ENCODE data around the gene THRSP. TPM values are rescaled to one million over a fixed set of nuclear protein-coding genes. Genes with fewer than 3 reads are reported as not detected.

Gene THRSP
- total and polyA plus RNA-seq, 2 donors (not counting 1 experiment from before 2014, with no cell fraction given), result not detected

GRCh38 chr11:78039919-78040671 is 23.6 kb upstream of the THRSP start:
- peaks cover 10% of the 10 kb centered on the region for H3K4me1 Mint-ChIP-seq
- DNase-seq, result no peak
- no peak overlapping the region for H3K27ac Mint-ChIP-seq

More at GRCh38 chr11:78039919-78040671, 23.6 kb upstream of the THRSP start:
- H4K20me1 ChIP-seq (ENCODE audit: control insufficient read depth, insufficient read depth, low read length, poor library complexity, severe bottlenecking), result no peaks in the 10 kb centered on the region
- no peaks in the 10 kb centered on the region for H3K36me3 ChIP-seq (replicated peaks in 1 of 2; ENCODE audit: control extremely low read depth in 1 of 2, control insufficient read depth in 1 of 2, extremely low read depth in 1 of 2, insufficient read depth in 2 of 2, low read length in 1 of 2)
- H3K27ac ChIP-seq (ENCODE audit: low read length in 2 of 2), result no peak overlapping the region
- H2AFZ ChIP-seq (ENCODE audit: insufficient read depth, low read depth, low read length, poor library complexity, severe bottlenecking), result peak overlapping the region; percentile 69
- Mint-ChIP-seq H3K9me3 (ENCODE audit: insufficient read depth) (no peaks in the 10 kb centered on the region), H3K27me3 (peaks cover 10% of the 10 kb centered on the region), H3K4me3 (no peak overlapping the region)
- H3K4me3 ChIP-seq (ENCODE audit: control extremely low read depth in 1 of 5, extremely low read depth in 1 of 5, insufficient read depth in 1 of 5, low read depth in 2 of 5, low read length in 4 of 5), result no peak overlapping the region
- ChIA-PET CTCF (no interaction called here), POLR2A (no interaction called here)
- no peaks in the 10 kb centered on the region for H3K9me3 ChIP-seq (ENCODE audit: control extremely low read depth in 1 of 3, control insufficient read depth in 2 of 3, insufficient read depth in 1 of 3, low read length in 2 of 3)
- no peak for ATAC-seq (ENCODE audit: low read depth)
- peak overlapping the region; percentile 41 for H3K4me2 ChIP-seq (replicated peaks; ENCODE audit: low read depth, low read length, poor library complexity, severe bottlenecking)
- peaks cover 5 to 6% of the 10 kb centered on the region in 2 donors for H3K4me1 ChIP-seq (ENCODE audit: control insufficient read depth in 2 of 2, insufficient read depth in 2 of 2, low read length in 2 of 2)
- intact Hi-C loops (cut with micrococcal nuclease), result no loop called here
- TF ChIP-seq, protein P1, sequence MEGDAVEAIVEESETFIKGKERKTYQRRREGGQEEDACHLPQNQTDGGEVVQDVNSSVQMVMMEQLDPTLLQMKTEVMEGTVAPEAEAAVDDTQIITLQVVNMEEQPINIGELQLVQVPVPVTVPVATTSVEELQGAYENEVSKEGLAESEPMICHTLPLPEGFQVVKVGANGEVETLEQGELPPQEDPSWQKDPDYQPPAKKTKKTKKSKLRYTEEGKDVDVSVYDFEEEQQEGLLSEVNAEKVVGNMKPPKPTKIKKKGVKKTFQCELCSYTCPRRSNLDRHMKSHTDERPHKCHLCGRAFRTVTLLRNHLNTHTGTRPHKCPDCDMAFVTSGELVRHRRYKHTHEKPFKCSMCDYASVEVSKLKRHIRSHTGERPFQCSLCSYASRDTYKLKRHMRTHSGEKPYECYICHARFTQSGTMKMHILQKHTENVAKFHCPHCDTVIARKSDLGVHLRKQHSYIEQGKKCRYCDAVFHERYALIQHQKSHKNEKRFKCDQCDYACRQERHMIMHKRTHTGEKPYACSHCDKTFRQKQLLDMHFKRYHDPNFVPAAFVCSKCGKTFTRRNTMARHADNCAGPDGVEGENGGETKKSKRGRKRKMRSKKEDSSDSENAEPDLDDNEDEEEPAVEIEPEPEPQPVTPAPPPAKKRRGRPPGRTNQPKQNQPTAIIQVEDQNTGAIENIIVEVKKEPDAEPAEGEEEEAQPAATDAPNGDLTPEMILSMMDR (IDR thresholded peaks at IDR 0.05), result no peak
- TF ChIP-seq EZH2 (IDR thresholded peaks at IDR 0.05; ENCODE audit: borderline replicate concordance, insufficient read depth, low read depth, low read length, poor library complexity, severe bottlenecking), result no peak
- WGBS (ENCODE audit: insufficient coverage), result 21% methylated on average over 6 of the region's 7 CpGs
- no peaks in the 10 kb centered on the region for H3K79me2 ChIP-seq (ENCODE audit: control insufficient read depth, insufficient read depth, low read length)
- no peak overlapping the region for H3K9ac ChIP-seq (ENCODE audit: low read length)
- H3K27me3 ChIP-seq (replicated peaks in 1 of 4; ENCODE audit: control extremely low read depth in 1 of 4, control insufficient read depth in 3 of 4, insufficient read depth in 4 of 4, low read length in 3 of 4), result no peaks in the 10 kb centered on the region
